A549 (cell line): Measurements from ENCODE around the gene BABAM1. TPM values are rescaled to one million over a fixed set of nuclear protein-coding genes. Genes with fewer than 3 reads are reported as not detected.

ENCODE experiments used
- ATAC-seq, 2 experiments: fragments of 200-7000 bp in 1 of 2; fragments of >200 bp in 1 of 2; cut with Nextera tagmentation in 1 of 2; cut with Tn5 transposase in 1 of 2; 3 replicates each; pipeline versions ENCODE4 v1.8.0 to v1.9.1; 2018 to 2020; ENCODE audit warnings: mild to moderate bottlenecking in 1 of 2, moderate library complexity in 1 of 2
- CTCF ChIA-PET: fragments of 300-600 bp; sonication (Branson Sonifier 250); formaldehyde crosslinking; extraction: SDS; loops from one replicate; lab custom pipeline; 2021; ENCODE audit warnings: antibody characterized with exemption, inconsistent platforms; lab: Yijun Ruan, JAX
- POLR2A ChIA-PET: fragments of 350-600 bp; formaldehyde crosslinking; extraction: SDS; loops from one replicate; lab custom pipeline; 2021; ENCODE audit warnings: antibody characterized with exemption, inconsistent platforms; lab: Yijun Ruan, JAX
- DNase-seq, 2 experiments: peaks; one replicate each; pipeline versions ENCODE4 v3.0.0 to v3.0.0-alpha.2; 2011 to 2016; ENCODE audit warnings: low read depth in 1 of 2, low spot score in 1 of 2
- FAIRE-seq: peaks from 2 replicates; lab custom pipeline; 2011; peaks lifted over from hg19 to GRCh38; lab: Jason Lieb, UNC
- H3K27ac ChIP-seq, 2 experiments: fragments of >200 bp; sonication (Bioruptor Twin); formaldehyde crosslinking; 3 replicates each; pipeline ENCODE4 v1.5.1; 2016 to 2017
- H3K4me1 ChIP-seq: fragments of >200 bp; sonication (Bioruptor Twin); formaldehyde crosslinking; 3 replicates; pipeline ENCODE4 v1.6.1; 2016
- H3K4me2 ChIP-seq: fragments of >200 bp; sonication (Bioruptor Twin); formaldehyde crosslinking; 3 replicates; pipeline ENCODE4 v1.6.1; 2016
- H3K4me3 ChIP-seq: fragments of >200 bp; sonication (Bioruptor Twin); formaldehyde crosslinking; 3 replicates; pipeline ENCODE4 v1.5.1; 2016
- H3K9me3 ChIP-seq: fragments of >200 bp; sonication (Bioruptor Twin); formaldehyde crosslinking; 3 replicates; pipeline ENCODE4 v1.6.1; 2016
- ATOH8 ChIP-seq: fragments of 250-450 bp; sonication (Bioruptor Pico); IDR thresholded peaks from 2 replicates; pipeline ENCODE4 v1.5.0; 2020; ENCODE audit warnings: low read depth, mild to moderate bottlenecking, moderate library complexity
- CHD4 ChIP-seq: fragments of 200-600 bp; sonication (generic); IDR thresholded peaks from 2 replicates; pipeline ENCODE4 v1.6.1; 2016; ENCODE audit warnings: antibody characterized with exemption, mild to moderate bottlenecking, borderline replicate concordance
- CTCF ChIP-seq: fragments of >200 bp; sonication (Bioruptor Twin); formaldehyde crosslinking; IDR thresholded peaks from 3 replicates; pipeline ENCODE4 v1.5.1; 2016
- ELK1 ChIP-seq: fragments of 150-350 bp; IDR thresholded peaks from 2 replicates; pipeline ENCODE4 v1.6.1; 2014; ENCODE audit warnings: low read depth, mild to moderate bottlenecking, low read length
- GATA3 ChIP-seq: IDR thresholded peaks from 2 replicates; pipeline ENCODE4 v1.6.1; 2012; ENCODE audit warnings: borderline replicate concordance
- HEYL ChIP-seq: fragments of 250-450 bp; sonication (Bioruptor Pico); IDR thresholded peaks from 2 replicates; pipeline ENCODE4 v1.8.0; 2021; ENCODE audit warnings: mild to moderate bottlenecking, moderate library complexity
- HOXA7 ChIP-seq: fragments of 250-450 bp; sonication (Bioruptor Pico); IDR thresholded peaks from 2 replicates; pipeline ENCODE4 v1.5.0; 2020; ENCODE audit warnings: mild to moderate bottlenecking, moderate library complexity
- HOXB5 ChIP-seq: fragments of 250-450 bp; sonication (Bioruptor Pico); IDR thresholded peaks from 2 replicates; pipeline ENCODE4 v1.5.0; 2020; ENCODE audit warnings: mild to moderate bottlenecking, moderate library complexity
- JUNB ChIP-seq: fragments of >200 bp; sonication (Bioruptor Twin); formaldehyde crosslinking; IDR thresholded peaks from 2 replicates; pipeline ENCODE4 v1.6.1; 2016
- KDM1A ChIP-seq: fragments of 200-600 bp; sonication (generic); IDR thresholded peaks from 2 replicates; pipeline ENCODE4 v1.6.1; 2016; ENCODE audit warnings: low read depth, mild to moderate bottlenecking
- MAZ ChIP-seq: fragments of 150-350 bp; IDR thresholded peaks from 2 replicates; pipeline ENCODE4 v1.6.1; 2014; ENCODE audit warnings: antibody characterized with exemption, low read depth, low read length, borderline replicate concordance
- MYC ChIP-seq: IDR thresholded peaks from 2 replicates; pipeline ENCODE4 v1.6.1; 2012; ENCODE audit warnings: mild to moderate bottlenecking, inconsistent platforms, low read length, improper control_type of control experiment, borderline replicate concordance
- NPAS2 ChIP-seq: fragments of 250-450 bp; sonication (Bioruptor Pico); IDR thresholded peaks from 2 replicates; pipeline ENCODE4 v1.8.0; 2022; ENCODE audit warnings: mild to moderate bottlenecking, moderate library complexity, borderline replicate concordance
- POLR2A ChIP-seq: IDR thresholded peaks from 2 replicates; pipeline ENCODE4 v1.6.1; 2012; ENCODE audit warnings: mild to moderate bottlenecking, low read length
- POLR2AphosphoS2 ChIP-seq: conservative IDR thresholded peaks from 2 replicates; pipeline ENCODE4 v1.6.1; 2012; ENCODE audit warnings: low read length, improper control_type of control experiment, inconsistent platforms
- RAD21 ChIP-seq, 2 experiments: fragments of >200 bp in 1 of 2; sonication (Bioruptor Twin) in 1 of 2; formaldehyde crosslinking in 1 of 2; IDR thresholded peaks in 1 of 2; conservative IDR thresholded peaks in 1 of 2; 2 replicates in 1 of 2; 3 replicates in 1 of 2; pipeline ENCODE4 v1.6.1; 2012 to 2018; ENCODE audit warnings: inconsistent platforms in 1 of 2
- RARB ChIP-seq: fragments of 250-450 bp; sonication (Bioruptor Pico); IDR thresholded peaks from 2 replicates; pipeline ENCODE4 v1.8.0; 2021; ENCODE audit warnings: mild to moderate bottlenecking, moderate library complexity
- RCOR1 ChIP-seq: fragments of 150-350 bp; IDR thresholded peaks from 2 replicates; pipeline ENCODE4 v1.6.1; 2014; ENCODE audit warnings: antibody characterized with exemption, low read length, low read depth
- RFX5 ChIP-seq: fragments of 450-650 bp; IDR thresholded peaks from 2 replicates; pipeline ENCODE4 v1.7.1; 2014; ENCODE audit warnings: antibody characterized with exemption, mild to moderate bottlenecking, moderate library complexity
- RNF2 ChIP-seq: fragments of 200-600 bp; sonication (generic); IDR thresholded peaks from 2 replicates; pipeline ENCODE4 v1.6.1; 2016; ENCODE audit warnings: low read depth, mild to moderate bottlenecking, antibody characterized with exemption, moderate library complexity, borderline replicate concordance
- TFCP2L1 ChIP-seq: fragments of 250-450 bp; sonication (Bioruptor Pico); IDR thresholded peaks from 2 replicates; pipeline ENCODE4 v1.5.0; 2021; ENCODE audit warnings: mild to moderate bottlenecking
- ZFP36 ChIP-seq: fragments of 450-650 bp; IDR thresholded peaks from 2 replicates; pipeline ENCODE4 v1.6.1; 2014; ENCODE audit warnings: borderline replicate concordance; ENCODE audit not compliant: partially characterized antibody
- ZSCAN20 ChIP-seq: fragments of 250-450 bp; sonication (Bioruptor Pico); IDR thresholded peaks from 2 replicates; pipeline ENCODE4 v1.8.0; 2022; ENCODE audit warnings: mild to moderate bottlenecking, moderate library complexity
- WGBS: methylation state at CpG from one replicate; pipeline ENCODE4 v1.1.6; 2017; ENCODE audit errors: missing lambda C conversion rate; 5-methylcytosine and 5-hydroxymethylcytosine counted together
- polyA plus RNA-seq, 4 experiments: library from polyadenylated mRNA; depleted of rRNA in 3 of 4; stranded (reverse); fragments of >200 nt; fragmentation: RNase III in 1 of 4; extraction: RNeasy Plus Mini Kit Qiagen cat#74134 plus additional on column Dnase treatment in 1 of 4; gene quantifications; 2 replicates in 3 of 4; 3 replicates in 1 of 4; pipeline ENCODE4 v1.2.3, GENCODE V29; 2011 to 2017

BABAM1 gene
- polyA plus RNA-seq, 2 of the 4 experiments (the other 2 are of a cell fraction) = 56.0 to 67.6 TPM

GRCh38 chr19:17312189-17313113 lies 45.2 kb downstream of the BABAM1 start (continued):
- TF ChIP-seq RARB = no peak

- peaks cover 45% of the 10 kb centered on the region for H3K4me1 ChIP-seq
- ATAC-seq = no peak
Observed at GRCh38 chr19:17314007-17314593, 46.9 kb downstream of the BABAM1 start.

GRCh38 chr19:17318966-17319365 lies 51.7 kb downstream of the BABAM1 start:
- H3K9me3 ChIP-seq = no peaks in the 10 kb centered on the region
- POLR2A ChIA-PET = no interaction called here
- TF ChIP-seq JUNB (no peak), POLR2A (no peak), NPAS2 (CRISPR knock-in tag) (no peak), KDM1A (no peak), RFX5 (no peak), ATOH8 (CRISPR knock-in tag) (no peak), POLR2AphosphoS2 (no peak), ZSCAN20 (CRISPR knock-in tag) (no peak), CHD4 (no peak), HOXA7 (no peak), HOXB5 (CRISPR knock-in tag) (no peak), ZFP36 (no peak), ELK1 (no peak), CTCF (no peak), MAZ (no peak), RNF2 (no peak), RCOR1 (no peak), TFCP2L1 (no peak)
- TF ChIP-seq, all 56 proteins: peak for 0
- no peak for DNase-seq
- H3K4me3 ChIP-seq = no peak overlapping the region
- H3K27ac ChIP-seq = peak overlapping the region in 1 of 2 experiments; percentile 41; a peak in 1 of 6 replicates
- CTCF ChIA-PET = no interaction called here
- no peak for ATAC-seq
- H3K4me1 ChIP-seq = peaks cover 16% of the 10 kb centered on the region
- WGBS = 100% methylated on average over 3 of the region's 6 CpGs
- no peak for FAIRE-seq
- H3K4me2 ChIP-seq = no peak overlapping the region

More at GRCh38 chr19:17314007-17314593, 46.9 kb downstream of the BABAM1 start:
- no peak overlapping the region for H3K4me2 ChIP-seq
- CTCF ChIA-PET = interaction anchor here (0.5 kb wide), 1 partner anchor 31 kb away, joined by 4 read pairs; no protein-coding TSS in a partner anchor
- H3K27ac ChIP-seq = no peak overlapping the region; a peak in 1 of 6 replicates
- TF ChIP-seq RAD21 (conservative IDR thresholded peaks at IDR 0.05 in 1 of 2, IDR thresholded peaks at IDR 0.05 in 1 of 2) (no peak), HEYL (CRISPR knock-in tag) (no peak), ZSCAN20 (CRISPR knock-in tag) (no peak), HOXA7 (no peak), MYC (no peak), GATA3 (no peak)
- no peaks in the 10 kb centered on the region for H3K9me3 ChIP-seq
- DNase-seq = no peak
- no peak for FAIRE-seq
- 87% methylated on average over 12 of the region's 19 CpGs for WGBS
- no peak overlapping the region for H3K4me3 ChIP-seq
- POLR2A ChIA-PET = no interaction called here
